HTR-8/SVneo (cell line): ENCODE data around the gene PSMB9.
"Not testable (repeated sequence)": the region's sequence is repeated elsewhere in the genome, so short reads cannot be mapped to it uniquely, and the experiment has no call there.

Experiments used
- DNase-seq: peaks from one replicate; pipeline ENCODE4 v3.0.0; 2011; ENCODE audit warnings: low spot score, mixed read lengths; ENCODE audit not compliant: insufficient read length
- FAIRE-seq: peaks from 2 replicates; lab custom pipeline; 2011; peaks lifted over from hg19 to GRCh38; lab: Jason Lieb, UNC

The PSMB9 gene

GRCh38 chr6:32855467-32856174 lies 1.6 kb downstream of the PSMB9 start:
- DNase-seq (no peak), FAIRE-seq (no peak)

GRCh38 chr6:32857156-32857891 lies 3.3 kb downstream of the PSMB9 start:
- FAIRE-seq (no peak), DNase-seq (no peak)

- no peak for DNase-seq
- FAIRE-seq: no peak
Observed at GRCh38 chr6:32858194-32858593, 4.2 kb downstream of the PSMB9 start.

- FAIRE-seq: no peak
- DNase-seq: no peak
Observed at GRCh38 chr6:32860674-32861073, 6.7 kb downstream of the PSMB9 start.

GRCh38 chr6:32862725-32863124 lies 8.7 kb downstream of the PSMB9 start:
- no peak for FAIRE-seq
- DNase-seq: no peak

- FAIRE-seq: no peak
- DNase-seq: no peak
Observed at GRCh38 chr6:32865724-32866443, 11.9 kb downstream of the PSMB9 start.

- FAIRE-seq: no peak
- DNase-seq: no peak
Observed at GRCh38 chr6:32867022-32867477, 13.1 kb downstream of the PSMB9 start.

- FAIRE-seq (no peak), DNase-seq (no peak)
Observed at GRCh38 chr6:32867554-32868256, 13.7 kb downstream of the PSMB9 start.

- no peak for DNase-seq
- FAIRE-seq: no peak
Observed at GRCh38 chr6:32868257-32868788, 14.3 kb downstream of the PSMB9 start.

GRCh38 chr6:32873947-32874346 lies 20.0 kb downstream of the PSMB9 start:
- FAIRE-seq, DNase-seq: not testable (repeated sequence)

GRCh38 chr6:32876603-32877002 lies 22.6 kb downstream of the PSMB9 start:
- FAIRE-seq: no peak

GRCh38 chr6:32879691-32880090 lies 25.7 kb downstream of the PSMB9 start:
- no peak for DNase-seq
- FAIRE-seq: no peak

More at GRCh38 chr6:32876603-32877002, 22.6 kb downstream of the PSMB9 start:
- DNase-seq: no peak

GRCh38 chr6:32880962-32881361 lies 27.0 kb downstream of the PSMB9 start:
- not testable (repeated sequence) for DNase-seq, FAIRE-seq

GRCh38 chr6:32882879-32883250 lies 28.9 kb downstream of the PSMB9 start:
- no peak for FAIRE-seq
- DNase-seq: no peak

- DNase-seq (no peak), FAIRE-seq (no peak)
Observed at GRCh38 chr6:32883789-32884188, 29.8 kb downstream of the PSMB9 start.

GRCh38 chr6:32885698-32886286 lies 31.8 kb downstream of the PSMB9 start:
- FAIRE-seq (no peak), DNase-seq (peak; percentile 54)

- no peak for DNase-seq
Observed at GRCh38 chr6:32886681-32887383, 32.8 kb downstream of the PSMB9 start.

GRCh38 chr6:32887616-32888015 lies 33.6 kb downstream of the PSMB9 start:
- DNase-seq (no peak), FAIRE-seq (no peak)

More at GRCh38 chr6:32886681-32887383, 32.8 kb downstream of the PSMB9 start:
- no peak for FAIRE-seq

GRCh38 chr6:32888576-32888975 lies 34.6 kb downstream of the PSMB9 start:
- FAIRE-seq: no peak
- DNase-seq: no peak
